ENCODE results near the gene HOXC11.

DNA sequence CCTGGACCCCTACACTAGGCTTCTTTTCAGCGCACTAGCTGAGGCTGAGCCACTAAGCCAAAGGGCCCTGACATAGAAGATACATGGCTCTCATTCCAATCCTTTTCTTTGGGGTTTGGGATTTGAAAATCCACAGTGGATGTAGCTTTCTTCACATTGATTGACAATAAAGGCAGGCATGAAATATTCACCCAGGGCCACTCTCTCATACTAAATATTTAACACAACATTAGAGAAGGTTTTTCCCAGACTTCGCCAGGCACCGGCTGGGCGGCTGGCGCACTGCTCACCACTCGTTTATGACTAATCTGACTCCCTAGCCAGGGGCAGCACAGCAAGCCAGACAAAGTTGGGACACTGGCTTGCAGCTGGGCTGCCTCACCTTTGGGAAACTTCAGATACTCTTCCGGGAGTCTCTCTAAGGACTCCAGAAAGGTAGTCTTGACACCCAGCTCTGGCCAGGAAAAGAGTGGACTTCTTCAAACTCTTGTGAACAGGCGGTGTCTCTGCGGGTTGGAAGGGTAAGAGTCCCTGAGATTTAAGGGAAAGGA lies 699 bp upstream of the HOXC11 start:
- TF ChIP-seq, protein P1, sequence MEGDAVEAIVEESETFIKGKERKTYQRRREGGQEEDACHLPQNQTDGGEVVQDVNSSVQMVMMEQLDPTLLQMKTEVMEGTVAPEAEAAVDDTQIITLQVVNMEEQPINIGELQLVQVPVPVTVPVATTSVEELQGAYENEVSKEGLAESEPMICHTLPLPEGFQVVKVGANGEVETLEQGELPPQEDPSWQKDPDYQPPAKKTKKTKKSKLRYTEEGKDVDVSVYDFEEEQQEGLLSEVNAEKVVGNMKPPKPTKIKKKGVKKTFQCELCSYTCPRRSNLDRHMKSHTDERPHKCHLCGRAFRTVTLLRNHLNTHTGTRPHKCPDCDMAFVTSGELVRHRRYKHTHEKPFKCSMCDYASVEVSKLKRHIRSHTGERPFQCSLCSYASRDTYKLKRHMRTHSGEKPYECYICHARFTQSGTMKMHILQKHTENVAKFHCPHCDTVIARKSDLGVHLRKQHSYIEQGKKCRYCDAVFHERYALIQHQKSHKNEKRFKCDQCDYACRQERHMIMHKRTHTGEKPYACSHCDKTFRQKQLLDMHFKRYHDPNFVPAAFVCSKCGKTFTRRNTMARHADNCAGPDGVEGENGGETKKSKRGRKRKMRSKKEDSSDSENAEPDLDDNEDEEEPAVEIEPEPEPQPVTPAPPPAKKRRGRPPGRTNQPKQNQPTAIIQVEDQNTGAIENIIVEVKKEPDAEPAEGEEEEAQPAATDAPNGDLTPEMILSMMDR (IDR thresholded peaks at IDR 0.05) = no peak
- TF ChIP-seq POLR2AphosphoS5 (IDR thresholded peaks at IDR 0.05) = no peak
- no peak for TF ChIP-seq EP300 (IDR thresholded peaks at IDR 0.05)

All from gastroesophageal sphincter (tissue), 3 donors.